H1 (cell line): ENCODE data around the gene CCDC38.

Experiments used
- ATF2 ChIP-seq: IDR thresholded peaks from 2 replicates; pipeline ENCODE4 v1.6.1; 2012; ENCODE audit warnings: low read length, inconsistent platforms
- ATF3 ChIP-seq: IDR thresholded peaks from 2 replicates; pipeline ENCODE4 v1.6.1; 2011; ENCODE audit warnings: low read depth, mild to moderate bottlenecking, low read length; ENCODE audit not compliant: insufficient read depth
- CTCF ChIP-seq, 3 experiments: IDR thresholded peaks; 1 replicate in 2 of 3; 2 replicates in 1 of 3; pipeline versions ENCODE4 v1.5.1 to v1.6.1; 2011; ENCODE audit warnings: low read length in 3 of 3, mild to moderate bottlenecking in 3 of 3, inconsistent platforms in 2 of 3, low read depth in 1 of 3, moderate library complexity in 1 of 3; ENCODE audit not compliant: insufficient read depth in 1 of 3; ENCODE audit errors: control extremely low read depth in 1 of 3
- EP300 ChIP-seq, 2 experiments: IDR thresholded peaks; 1 replicate in 1 of 2; 2 replicates in 1 of 2; pipeline ENCODE4 v1.6.1; 2011 to 2012; ENCODE audit warnings: low read depth in 2 of 2, low read length in 2 of 2, mild to moderate bottlenecking in 2 of 2, borderline replicate concordance in 1 of 2, inconsistent platforms in 1 of 2, moderate library complexity in 1 of 2
- EZH2 ChIP-seq: fragments of 200-600 bp; sonication (generic); IDR thresholded peaks from 2 replicates; pipeline ENCODE4 v1.7.1; 2012; ENCODE audit warnings: low read depth, mild to moderate bottlenecking, moderate library complexity, low read length, inconsistent platforms; ENCODE audit not compliant: severe bottlenecking
- POLR2A ChIP-seq, 2 experiments: IDR thresholded peaks; 1 replicate in 1 of 2; 2 replicates in 1 of 2; pipeline ENCODE4 v1.6.1; 2011; ENCODE audit warnings: low read depth in 2 of 2, low read length in 2 of 2, mild to moderate bottlenecking in 2 of 2; ENCODE audit errors: control extremely low read depth in 1 of 2
- POLR2AphosphoS5 ChIP-seq: IDR thresholded peaks from 2 replicates; pipeline ENCODE4 v1.6.1; 2011; ENCODE audit warnings: low read depth, low read length
- RAD21 ChIP-seq, 2 experiments: IDR thresholded peaks in 1 of 2; conservative IDR thresholded peaks in 1 of 2; 2 replicates each; pipeline ENCODE4 v1.6.1; 2011; ENCODE audit warnings: low read depth in 2 of 2, low read length in 2 of 2, improper control_type of control experiment in 1 of 2, inconsistent platforms in 1 of 2, mild to moderate bottlenecking in 1 of 2, moderate library complexity in 1 of 2
- USF2 ChIP-seq: IDR thresholded peaks from 2 replicates; pipeline ENCODE4 v1.6.1; 2011; ENCODE audit warnings: low read length, improper control_type of control experiment
- YY1 ChIP-seq: IDR thresholded peaks from 2 replicates; pipeline ENCODE4 v1.6.1; 2011; ENCODE audit warnings: low read depth, mild to moderate bottlenecking, low read length

- TF ChIP-seq CTCF (IDR thresholded peaks at IDR 0.05; ENCODE audit: control extremely low read depth in 1 of 3, insufficient read depth in 1 of 3, low read depth in 1 of 3, low read length in 3 of 3): no peak
- no peak for TF ChIP-seq EZH2
- no peak for TF ChIP-seq EP300 (IDR thresholded peaks at IDR 0.05; ENCODE audit: borderline replicate concordance in 1 of 2, low read depth in 2 of 2, low read length in 2 of 2)
- TF ChIP-seq ATF3: no peak
- no peak for TF ChIP-seq POLR2AphosphoS5
- no peak for TF ChIP-seq YY1
- no peak for TF ChIP-seq ATF2
- TF ChIP-seq RAD21 (IDR thresholded peaks at IDR 0.05 in 1 of 2, conservative IDR thresholded peaks at IDR 0.05 in 1 of 2; ENCODE audit: low read depth in 2 of 2, low read length in 2 of 2): no peak
- no peak for TF ChIP-seq USF2
- TF ChIP-seq POLR2A (IDR thresholded peaks at IDR 0.05; ENCODE audit: control extremely low read depth in 1 of 2, low read depth in 2 of 2, low read length in 2 of 2): no peak
Observed at GRCh38 chr12:95956557-95957145, 14.2 kb upstream of the CCDC38 start.
